ENCODE measurements around the gene TFE3.

TFE3 gene

DNA sequence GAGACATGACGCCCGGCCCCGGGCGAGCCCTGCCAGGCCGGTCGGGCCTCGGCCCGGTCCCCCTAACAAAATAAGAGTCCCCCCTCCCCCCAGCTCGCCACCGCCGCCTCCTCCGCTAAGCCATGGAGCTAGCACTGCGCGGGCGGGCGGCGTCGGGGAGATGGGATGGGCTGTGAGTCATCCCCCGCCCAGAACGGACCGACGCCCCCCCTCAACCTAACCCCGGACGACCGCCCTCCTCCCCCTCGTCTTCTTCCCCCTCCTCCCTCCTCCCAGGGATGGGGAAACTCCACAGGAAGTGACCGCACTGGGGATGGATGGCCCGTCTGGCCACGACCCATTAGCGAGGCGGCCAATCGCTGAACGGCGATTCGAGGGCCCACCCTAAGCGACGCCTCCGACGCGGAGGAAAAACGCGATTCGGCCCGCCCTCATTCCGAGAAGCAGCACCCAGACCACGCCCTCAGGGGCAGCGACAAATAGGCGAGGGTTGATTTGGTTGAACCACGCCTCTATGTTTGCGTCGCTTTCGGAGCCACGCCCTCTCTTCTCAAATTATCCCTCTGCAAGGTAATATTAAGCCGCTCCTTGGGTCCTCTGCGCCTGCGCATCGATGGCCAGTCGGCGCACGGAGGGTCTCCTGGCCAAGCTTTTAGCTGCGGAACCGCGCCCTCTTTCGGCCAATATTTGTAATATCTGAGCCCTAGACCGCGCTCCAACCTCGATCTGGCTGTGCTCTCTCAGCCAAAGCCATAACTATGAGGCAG is at the start of gene TFE3:
Gene TFE3 (minus strand): TSS at position 138 of the 767 bp plus-strand sequence. CDS start 131 bp downstream, at position 7.
- DNase-seq: peak; percentile 89

GRCh38 chrX:49089553-49089952 is 46.4 kb upstream of the TFE3 start:
- DNase-seq: no peak

- DNase-seq: no peak
These were observed 39.2 kb upstream of the TFE3 start for GRCh38 chrX:49082271-49082871.

- DNase-seq: peak; percentile 51
These were observed 36.6 kb upstream of the TFE3 start, which contains the start of gene WDR45 for GRCh38 chrX:49079489-49080428. WDR45 (minus strand) TSS chrX:49079887; CDS start chrX:49078095, 1,792 bp downstream.

DNA sequence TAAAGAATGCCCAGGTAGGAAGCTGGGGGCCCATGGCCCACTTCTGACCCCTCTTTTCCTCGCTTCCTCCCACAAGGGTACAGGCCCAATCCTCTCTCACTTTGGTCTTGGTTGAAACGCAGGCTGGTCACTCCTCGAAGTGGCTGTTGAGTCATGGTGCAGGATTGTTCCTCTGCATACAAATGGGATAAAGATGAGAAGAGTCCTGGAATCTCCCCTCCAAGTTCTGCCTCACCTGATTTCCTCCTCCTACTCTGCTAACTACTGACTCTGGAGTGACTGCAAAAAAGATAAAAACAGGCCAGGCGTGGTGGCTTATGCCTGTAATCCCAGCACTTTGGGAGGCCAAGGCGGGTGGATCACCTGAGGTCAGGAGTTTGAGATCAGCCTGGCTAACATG is 34.8 kb upstream of the TFE3 start:
- no peak for DNase-seq

DNA sequence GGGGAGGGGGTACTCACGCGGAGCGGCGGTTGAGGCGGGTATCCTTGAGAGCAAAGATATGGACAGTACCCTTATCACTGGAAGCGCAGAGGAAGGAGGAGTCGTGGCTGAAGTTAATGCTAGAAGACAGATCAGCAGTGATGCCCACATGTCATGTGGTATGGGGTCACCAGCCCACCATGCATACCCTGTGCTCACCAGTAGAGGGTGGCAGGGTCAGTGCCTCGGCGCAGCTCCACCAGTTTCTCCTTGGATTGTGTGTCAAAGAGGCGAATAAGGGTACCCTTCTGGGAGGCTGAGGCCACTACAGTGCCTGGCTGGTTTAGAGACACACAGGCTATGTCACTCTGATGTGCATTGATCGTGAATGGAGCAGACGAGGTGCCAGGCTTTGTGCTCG is 32.2 kb upstream of the TFE3 start:
- DNase-seq: no peak

DNA sequence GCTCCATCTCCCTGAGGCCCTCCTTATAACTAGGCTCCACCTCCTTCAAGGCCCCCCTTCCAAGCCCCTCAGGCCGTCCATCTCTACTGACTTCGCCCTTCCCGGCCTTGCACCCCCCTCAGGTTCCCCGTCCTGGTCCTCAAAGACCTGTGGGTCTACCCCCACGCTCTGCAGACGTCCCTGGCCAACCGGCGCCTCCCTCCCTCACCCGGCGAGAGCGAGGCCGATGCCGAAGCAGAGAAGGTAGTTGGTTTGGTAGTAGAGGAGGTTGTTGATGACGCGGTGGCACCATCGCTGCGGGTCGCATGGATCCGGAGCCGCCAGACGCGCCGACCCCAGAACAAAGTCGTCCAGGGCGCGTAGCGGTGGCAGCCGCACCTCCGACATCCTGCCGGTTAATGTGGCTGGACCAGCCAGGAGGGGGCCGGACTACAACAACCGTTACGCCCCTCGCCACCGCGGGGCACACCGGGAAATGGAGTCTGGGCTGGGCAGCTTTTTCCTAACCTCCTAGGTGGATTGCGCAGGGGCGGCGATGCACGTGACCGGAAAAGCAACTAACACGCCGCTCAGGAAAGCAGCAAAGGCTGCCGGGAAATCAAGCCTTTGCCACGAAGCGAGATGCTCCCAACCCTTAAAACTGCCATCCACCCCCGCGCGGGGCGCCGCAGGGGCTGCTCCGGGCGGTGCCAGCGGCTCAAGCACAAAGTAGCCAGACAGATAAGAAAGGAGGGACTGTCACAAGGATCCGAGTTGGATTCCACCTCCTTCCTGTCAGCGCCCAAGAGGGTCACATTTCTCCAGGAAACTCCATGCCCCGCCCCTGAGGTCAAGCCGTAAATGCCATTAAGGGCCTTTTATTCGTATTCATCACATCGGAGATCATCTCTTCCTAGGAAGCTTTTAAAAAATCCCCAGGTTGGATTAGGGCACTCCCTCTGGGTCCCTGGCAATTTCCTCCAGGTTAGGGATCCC is 30.7 kb upstream of the TFE3 start, which contains the start of gene PRAF2:
Gene PRAF2 (minus strand): TSS at position 402 of the 975 bp plus-strand sequence. CDS start 15 bp downstream, at position 387.
- DNase-seq: peak; percentile 79

- DNase-seq: no peak
These were observed 29.5 kb upstream of the TFE3 start for GRCh38 chrX:49072712-49073095.

- no peak for DNase-seq
These were observed 28.9 kb upstream of the TFE3 start for GRCh38 chrX:49071877-49072711.

DNA sequence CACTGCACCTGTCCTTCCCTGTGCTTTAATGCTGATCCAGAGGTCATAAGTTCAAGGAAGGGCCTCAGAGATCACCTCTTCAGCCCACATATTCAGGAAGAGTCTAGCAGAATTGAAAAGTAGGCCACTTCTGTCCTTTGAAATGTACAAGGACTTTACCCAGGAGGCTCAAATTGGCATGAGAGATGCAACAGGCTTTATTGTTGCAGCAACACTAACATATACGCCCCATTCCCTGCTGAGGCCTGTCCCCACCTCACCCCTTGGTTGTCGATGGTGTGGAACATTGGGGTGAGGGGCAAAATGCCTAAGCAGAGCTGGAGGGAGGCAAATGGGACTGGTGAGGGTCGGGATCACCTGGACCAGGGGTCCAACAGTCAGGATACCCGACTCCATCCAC is 27.8 kb upstream of the TFE3 start:
- DNase-seq: no peak

- DNase-seq: no peak
These were observed 25.9 kb upstream of the TFE3 start for GRCh38 chrX:49069038-49069437.

GRCh38 chrX:49067285-49068120 is 24.3 kb upstream of the TFE3 start:
- no peak for DNase-seq

GRCh38 chrX:49066690-49067089 is 23.5 kb upstream of the TFE3 start:
- no peak for DNase-seq

GRCh38 chrX:49066278-49066677 is 23.1 kb upstream of the TFE3 start:
- DNase-seq: no peak

DNA sequence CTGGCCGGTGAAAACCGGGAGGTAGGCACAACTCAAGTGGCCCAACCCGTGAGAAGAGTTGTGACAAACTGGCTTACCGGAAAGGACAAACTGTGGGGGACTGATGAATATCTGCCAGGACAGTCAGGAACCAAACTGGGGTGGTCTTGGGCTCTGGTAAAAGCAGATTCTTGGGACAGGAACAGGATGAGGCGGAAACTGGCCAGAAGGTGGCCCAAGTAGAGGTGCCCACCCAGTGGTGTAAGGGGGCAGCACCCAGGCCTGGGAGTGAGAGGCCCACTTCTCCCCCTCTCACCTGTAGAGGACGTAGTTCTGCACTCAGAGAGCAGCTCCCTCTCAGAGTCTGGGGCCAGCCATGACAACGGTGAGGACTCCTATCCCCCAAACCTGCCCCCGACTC is 21.6 kb upstream of the TFE3 start:
- no peak for DNase-seq

- DNase-seq: no peak
These were observed 21.1 kb upstream of the TFE3 start for GRCh38 chrX:49064303-49064702.

DNA sequence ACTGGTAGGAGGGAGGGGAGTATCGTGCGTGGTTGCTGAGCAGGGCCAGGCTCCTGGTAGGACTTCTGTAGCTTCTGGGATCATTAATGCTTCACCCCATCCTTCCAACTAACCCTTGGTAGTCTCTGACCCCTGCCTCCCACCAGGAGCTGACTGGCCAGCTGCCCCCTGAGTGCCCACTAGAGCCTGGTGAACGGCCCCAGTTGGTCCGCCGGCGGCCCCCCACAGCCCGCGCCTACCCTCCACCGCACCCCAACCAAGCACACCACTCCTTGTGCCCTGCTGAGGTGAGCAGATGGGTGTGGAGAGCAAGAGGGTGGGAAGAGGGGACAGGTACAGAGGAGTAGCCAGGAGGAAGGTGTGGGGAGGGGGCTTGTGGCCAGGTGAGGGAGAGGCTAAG is 20.6 kb upstream of the TFE3 start:
- DNase-seq: no peak

DNA sequence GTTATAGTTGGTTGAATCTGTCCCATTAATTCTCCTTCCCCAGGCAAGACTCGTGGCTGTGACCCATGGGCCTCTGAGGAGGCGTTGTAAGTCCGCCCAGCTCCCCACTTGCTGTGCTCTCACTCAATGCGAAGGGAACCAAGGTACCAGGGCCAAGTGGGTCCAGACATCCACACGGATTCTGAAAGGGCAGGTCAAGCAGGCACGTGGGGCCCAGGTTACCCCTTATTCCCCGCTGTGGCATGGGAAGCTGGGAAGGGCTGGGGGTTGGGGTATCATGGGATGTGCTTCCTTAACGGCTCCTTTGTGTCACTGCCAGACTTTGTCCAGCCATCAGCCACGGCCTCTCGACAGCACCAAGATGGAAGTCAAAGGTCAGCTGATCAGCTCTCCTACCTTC is 18.8 kb upstream of the TFE3 start:
- DNase-seq: no peak

DNA sequence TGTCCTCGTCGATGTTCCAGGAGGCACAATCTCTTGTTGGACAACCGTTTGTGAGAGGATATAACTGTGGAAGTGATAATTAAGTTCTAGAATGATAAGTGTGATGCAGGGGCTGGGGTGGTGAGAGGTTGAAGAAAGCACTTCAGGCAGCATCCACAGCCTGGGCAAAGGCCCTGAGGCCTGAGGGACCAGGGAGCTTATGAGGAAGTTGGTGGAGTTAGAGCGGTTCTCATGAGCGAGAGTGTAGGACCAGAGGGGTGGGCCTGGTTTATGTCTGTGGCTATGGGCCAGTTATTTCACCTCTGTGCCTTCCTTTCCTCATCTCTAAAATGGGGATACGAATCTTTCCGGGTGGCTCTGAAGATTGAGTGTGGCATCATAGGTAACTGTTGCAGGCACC is 18.3 kb upstream of the TFE3 start:
- no peak for DNase-seq

DNA sequence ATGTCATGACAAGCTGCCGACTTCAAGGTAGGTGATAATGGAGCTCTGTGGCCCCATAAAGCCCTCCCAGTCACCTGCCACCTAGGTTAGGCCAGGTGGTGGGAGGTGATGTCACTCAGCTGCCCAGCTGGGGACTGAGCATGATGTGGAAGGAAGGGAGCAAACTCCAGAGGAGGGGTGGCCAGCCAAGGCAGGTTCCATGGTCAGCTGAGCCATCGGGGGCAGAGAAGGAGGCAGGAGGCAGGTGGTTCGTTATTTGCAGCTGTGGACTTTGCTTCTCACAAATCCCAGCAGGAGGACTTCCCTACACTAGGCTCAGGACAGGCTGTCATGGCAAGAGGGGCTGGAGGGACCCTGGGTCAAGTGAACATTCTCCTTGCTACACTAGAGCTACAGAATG is 17.8 kb upstream of the TFE3 start:
- no peak for DNase-seq

Measured in activated T-cell treated with anti-CD3 and anti-CD28 coated beads for 4 hours (primary cell).